SU-DHL-6 (cell line): Measurements from ENCODE around the gene ABHD13.

ENCODE experiments used
- EZH2phosphoT487 ChIP-seq: fragments of 200-600 bp; sonication (generic), shearing (Covaris generic); conservative IDR thresholded peaks from 2 replicates; pipeline ENCODE4 v1.6.1; 2018; ENCODE audit warnings: mild to moderate bottlenecking, antibody characterized with exemption, low read length, moderate library complexity, mixed read lengths
- TF ChIP-seq, protein P1 (sequence below): fragments of 200-600 bp; sonication (generic); IDR thresholded peaks from one replicate; pipeline ENCODE4 v1.5.1; 2017; ENCODE audit warnings: antibody characterized with exemption, mild to moderate bottlenecking, low read length, moderate library complexity; ENCODE audit not compliant: insufficient read depth, poor library complexity, severe bottlenecking

GRCh38 chr13:108220041-108220440 is 1.8 kb downstream of the ABHD13 start:
- TF ChIP-seq, protein P1, sequence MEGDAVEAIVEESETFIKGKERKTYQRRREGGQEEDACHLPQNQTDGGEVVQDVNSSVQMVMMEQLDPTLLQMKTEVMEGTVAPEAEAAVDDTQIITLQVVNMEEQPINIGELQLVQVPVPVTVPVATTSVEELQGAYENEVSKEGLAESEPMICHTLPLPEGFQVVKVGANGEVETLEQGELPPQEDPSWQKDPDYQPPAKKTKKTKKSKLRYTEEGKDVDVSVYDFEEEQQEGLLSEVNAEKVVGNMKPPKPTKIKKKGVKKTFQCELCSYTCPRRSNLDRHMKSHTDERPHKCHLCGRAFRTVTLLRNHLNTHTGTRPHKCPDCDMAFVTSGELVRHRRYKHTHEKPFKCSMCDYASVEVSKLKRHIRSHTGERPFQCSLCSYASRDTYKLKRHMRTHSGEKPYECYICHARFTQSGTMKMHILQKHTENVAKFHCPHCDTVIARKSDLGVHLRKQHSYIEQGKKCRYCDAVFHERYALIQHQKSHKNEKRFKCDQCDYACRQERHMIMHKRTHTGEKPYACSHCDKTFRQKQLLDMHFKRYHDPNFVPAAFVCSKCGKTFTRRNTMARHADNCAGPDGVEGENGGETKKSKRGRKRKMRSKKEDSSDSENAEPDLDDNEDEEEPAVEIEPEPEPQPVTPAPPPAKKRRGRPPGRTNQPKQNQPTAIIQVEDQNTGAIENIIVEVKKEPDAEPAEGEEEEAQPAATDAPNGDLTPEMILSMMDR: no peak
- no peak for TF ChIP-seq EZH2phosphoT487
